ENCODE measurements around the gene MMP24.

The MMP24 gene

DNA sequence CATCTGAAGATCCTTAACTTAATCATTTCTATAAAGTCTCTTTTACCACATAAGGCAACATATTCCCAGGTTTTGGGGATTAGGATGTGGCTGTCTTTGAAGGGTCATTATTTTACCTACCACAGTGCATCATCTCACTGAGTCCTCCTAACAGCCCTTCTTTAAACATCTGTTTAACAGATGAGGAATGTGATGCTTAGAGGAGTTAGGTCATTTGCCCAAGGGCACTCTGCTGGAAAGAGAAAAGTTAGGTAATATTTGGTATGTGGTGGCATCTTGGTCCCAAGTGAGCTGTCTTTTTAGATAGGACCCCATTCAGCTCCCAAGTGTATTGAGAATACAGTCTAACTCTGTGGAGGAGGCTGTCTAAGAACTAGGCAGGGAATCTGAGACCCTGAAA is 11.0 kb downstream of the MMP24 start:
- in situ Hi-C loops (cut with MboI; ENCODE audit: low sequenced_read_pairs, unreplicated experiment) = no loop called here
- no peak for DNase-seq (ENCODE audit: low spot score)
- TF ChIP-seq, protein P1, sequence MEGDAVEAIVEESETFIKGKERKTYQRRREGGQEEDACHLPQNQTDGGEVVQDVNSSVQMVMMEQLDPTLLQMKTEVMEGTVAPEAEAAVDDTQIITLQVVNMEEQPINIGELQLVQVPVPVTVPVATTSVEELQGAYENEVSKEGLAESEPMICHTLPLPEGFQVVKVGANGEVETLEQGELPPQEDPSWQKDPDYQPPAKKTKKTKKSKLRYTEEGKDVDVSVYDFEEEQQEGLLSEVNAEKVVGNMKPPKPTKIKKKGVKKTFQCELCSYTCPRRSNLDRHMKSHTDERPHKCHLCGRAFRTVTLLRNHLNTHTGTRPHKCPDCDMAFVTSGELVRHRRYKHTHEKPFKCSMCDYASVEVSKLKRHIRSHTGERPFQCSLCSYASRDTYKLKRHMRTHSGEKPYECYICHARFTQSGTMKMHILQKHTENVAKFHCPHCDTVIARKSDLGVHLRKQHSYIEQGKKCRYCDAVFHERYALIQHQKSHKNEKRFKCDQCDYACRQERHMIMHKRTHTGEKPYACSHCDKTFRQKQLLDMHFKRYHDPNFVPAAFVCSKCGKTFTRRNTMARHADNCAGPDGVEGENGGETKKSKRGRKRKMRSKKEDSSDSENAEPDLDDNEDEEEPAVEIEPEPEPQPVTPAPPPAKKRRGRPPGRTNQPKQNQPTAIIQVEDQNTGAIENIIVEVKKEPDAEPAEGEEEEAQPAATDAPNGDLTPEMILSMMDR (IDR thresholded peaks at IDR 0.05; ENCODE audit: borderline replicate concordance, control extremely low read depth, extremely low read depth, insufficient read depth, missing control alignments) = no peak

DNA sequence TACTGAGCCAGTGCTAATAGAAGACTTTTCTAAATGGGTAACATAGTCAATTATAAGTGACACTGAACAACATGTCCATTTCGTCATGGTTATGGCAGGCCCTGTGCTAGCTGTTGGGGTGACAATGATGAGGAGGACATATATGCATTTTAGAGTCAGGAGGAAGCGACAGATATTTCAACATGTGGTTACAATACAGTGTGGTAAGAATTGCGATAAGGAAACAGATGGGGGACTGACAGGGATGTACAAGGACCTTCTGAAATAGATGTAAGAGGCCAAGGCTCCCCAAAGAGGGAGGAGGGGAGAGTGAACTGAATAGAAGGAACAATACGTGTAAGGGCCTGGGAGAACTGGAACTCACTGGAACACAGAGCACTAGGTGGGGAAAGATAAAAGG is 11.7 kb downstream of the MMP24 start:
- no peak for DNase-seq (ENCODE audit: low spot score)
- TF ChIP-seq, protein P1 (IDR thresholded peaks at IDR 0.05; ENCODE audit: borderline replicate concordance, control extremely low read depth, extremely low read depth, insufficient read depth, missing control alignments) = no peak
- in situ Hi-C loops (cut with MboI; ENCODE audit: low sequenced_read_pairs, unreplicated experiment) = no loop called here

DNA sequence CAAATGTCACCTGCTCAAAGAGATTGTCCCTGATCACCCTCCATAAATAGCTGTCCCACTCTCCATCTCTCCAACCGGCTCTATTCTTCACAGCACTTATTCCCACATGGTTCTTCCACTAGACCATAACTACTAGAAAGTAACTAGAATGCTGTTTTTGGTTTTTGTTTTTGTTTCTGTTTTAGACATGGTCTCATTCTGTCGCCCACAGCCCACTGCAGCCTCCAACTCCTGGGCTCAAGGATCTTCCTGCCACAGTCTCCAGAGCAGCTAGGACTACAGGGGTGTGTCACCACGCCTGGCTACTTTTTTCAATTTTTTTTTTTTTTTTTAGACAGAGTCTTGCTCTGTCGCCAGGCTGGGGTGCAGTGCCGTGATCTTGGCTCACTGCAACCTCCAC is 12.2 kb downstream of the MMP24 start:
- in situ Hi-C loops (cut with MboI; ENCODE audit: low sequenced_read_pairs, unreplicated experiment) = no loop called here
- TF ChIP-seq, protein P1 (IDR thresholded peaks at IDR 0.05; ENCODE audit: borderline replicate concordance, control extremely low read depth, extremely low read depth, insufficient read depth, missing control alignments) = no peak
- no peak for DNase-seq (ENCODE audit: low spot score)

DNA sequence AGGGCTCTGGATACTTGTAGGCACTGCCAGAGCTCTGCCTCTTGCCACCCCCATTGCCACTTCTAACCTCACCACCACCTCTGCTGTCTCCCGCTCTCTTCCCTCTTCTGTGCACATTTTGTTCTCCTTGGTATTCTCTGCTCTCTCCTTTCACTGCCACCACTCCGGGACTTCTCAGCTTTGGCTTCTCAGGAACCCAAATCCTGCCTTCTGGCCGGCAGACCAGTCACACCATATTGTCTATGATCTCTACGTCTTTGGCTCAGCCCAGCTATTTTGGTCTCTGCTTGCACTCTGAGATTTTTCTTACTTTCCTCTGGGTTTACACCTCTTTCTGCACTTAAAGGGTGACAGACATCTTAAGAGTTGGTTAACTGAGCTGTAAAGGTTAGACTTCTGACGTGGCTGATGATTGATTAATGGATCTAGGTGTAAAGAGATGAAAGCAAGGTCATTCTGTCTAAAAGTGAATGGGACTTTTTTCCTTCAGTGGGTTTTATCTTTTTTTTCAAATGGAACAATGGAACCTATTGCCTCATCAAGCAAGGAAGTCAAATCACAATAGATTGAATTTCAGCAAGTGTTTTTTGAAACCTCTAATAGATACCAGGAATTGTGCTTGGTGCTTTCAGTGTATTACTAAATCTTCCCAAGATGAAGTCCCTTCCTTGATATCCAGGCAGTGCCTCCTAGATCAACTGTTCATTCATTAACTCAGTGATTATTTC is 13.8 kb downstream of the MMP24 start:
- TF ChIP-seq, protein P1 (IDR thresholded peaks at IDR 0.05; ENCODE audit: borderline replicate concordance, control extremely low read depth, extremely low read depth, insufficient read depth, missing control alignments) = no peak
- in situ Hi-C loops (cut with MboI; ENCODE audit: low sequenced_read_pairs, unreplicated experiment) = no loop called here
- no peak for DNase-seq (ENCODE audit: low spot score)

DNA sequence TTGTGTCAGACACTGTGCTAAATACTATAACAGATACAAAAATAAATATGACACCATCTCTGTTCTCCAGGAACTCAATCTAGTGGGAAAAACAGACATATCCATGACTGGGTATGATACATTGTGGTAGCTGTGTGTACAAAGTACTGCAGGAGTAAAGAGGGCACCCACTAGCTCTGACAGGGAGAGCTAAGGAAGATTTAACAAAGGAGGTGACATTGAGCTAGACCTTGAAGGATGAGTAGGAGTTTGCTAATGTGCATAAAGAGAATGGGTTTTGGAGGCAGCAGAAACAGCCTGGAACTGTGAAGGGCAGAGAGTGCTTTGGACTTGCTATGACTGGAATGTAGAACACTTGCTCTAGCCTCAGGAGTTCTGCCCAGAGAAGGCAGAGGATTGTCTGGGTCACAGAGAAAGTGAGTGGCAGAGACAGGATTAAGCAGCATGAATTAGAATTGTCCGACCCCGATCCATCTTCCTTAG is 14.4 kb downstream of the MMP24 start:
- in situ Hi-C loops (cut with MboI; ENCODE audit: low sequenced_read_pairs, unreplicated experiment) = no loop called here
- DNase-seq (ENCODE audit: low spot score) = no peak
- TF ChIP-seq, protein P1 (IDR thresholded peaks at IDR 0.05; ENCODE audit: borderline replicate concordance, control extremely low read depth, extremely low read depth, insufficient read depth, missing control alignments) = no peak

DNA sequence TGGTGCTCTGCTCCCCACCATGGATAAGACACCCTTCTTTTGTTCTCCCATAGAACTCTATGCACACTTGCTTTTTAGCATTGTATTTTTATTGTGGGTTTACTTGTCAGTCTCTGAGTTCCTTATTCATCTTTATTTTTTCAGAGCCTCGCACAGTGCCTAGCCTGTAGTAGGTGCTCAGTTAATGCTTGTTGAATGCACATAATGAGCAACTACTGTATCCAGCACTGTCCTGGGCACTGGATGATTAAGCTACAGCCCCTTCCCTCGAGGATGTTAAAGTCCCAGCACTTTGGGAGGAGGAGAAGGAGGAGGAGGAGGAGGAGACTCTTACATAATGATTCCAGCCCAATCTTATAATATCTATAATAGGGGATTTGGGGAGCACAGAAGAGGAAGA is 16.8 kb downstream of the MMP24 start:
- DNase-seq (ENCODE audit: low spot score) = no peak
- TF ChIP-seq, protein P1 (IDR thresholded peaks at IDR 0.05; ENCODE audit: borderline replicate concordance, control extremely low read depth, extremely low read depth, insufficient read depth, missing control alignments) = no peak
- in situ Hi-C loops (cut with MboI; ENCODE audit: low sequenced_read_pairs, unreplicated experiment) = no loop called here
